Skeletal muscle satellite cell (primary cell): ENCODE measurements around the gene DPP6.

Experiments
- H3K27me3 ChIP-seq: 2 replicates; pipeline ENCODE4 v1.7.0; 2013; ENCODE audit warnings: low read length; ENCODE audit not compliant: control insufficient read depth, insufficient read depth
- H3K36me3 ChIP-seq: 2 replicates; pipeline ENCODE4 v1.7.0; 2013; ENCODE audit warnings: mild to moderate bottlenecking, control low read depth, low read length; ENCODE audit not compliant: insufficient read depth
- H3K4me1 ChIP-seq: 2 replicates; pipeline ENCODE4 v1.7.0; 2013; ENCODE audit warnings: low read length; ENCODE audit not compliant: control insufficient read depth, insufficient read depth
- H3K4me2 ChIP-seq: 2 replicates; pipeline ENCODE4 v1.7.0; 2013; ENCODE audit warnings: mild to moderate bottlenecking, low read length
- H3K4me3 ChIP-seq: 2 replicates; pipeline ENCODE4 v1.7.0; 2013; ENCODE audit warnings: low read length
- H3K9ac ChIP-seq: 2 replicates; pipeline ENCODE4 v1.7.0; 2013; ENCODE audit warnings: mild to moderate bottlenecking, low read depth, low read length, moderate library complexity
- H3K9me3 ChIP-seq: replicated peaks from 2 replicates; pipeline ENCODE4 v1.7.0; 2013; ENCODE audit warnings: mild to moderate bottlenecking, control low read depth, low read length

The DPP6 gene

GRCh38 chr7:154684666-154685563, 632.7 kb downstream of the DPP6 start:
- Histone ChIP-seq H3K9me3 (peaks cover 2% of the 10 kb centered on the region), H3K9ac (no peak overlapping the region), H3K4me3 (no peak overlapping the region), H3K4me2 (no peak overlapping the region), H3K27me3 (no peaks in the 10 kb centered on the region), H3K36me3 (no peaks in the 10 kb centered on the region), H3K4me1 (no peaks in the 10 kb centered on the region)

GRCh38 chr7:154685564-154685901, 633.3 kb downstream of the DPP6 start:
- Histone ChIP-seq H3K9ac (no peak overlapping the region), H3K4me1 (no peaks in the 10 kb centered on the region), H3K4me3 (no peak overlapping the region), H3K36me3 (no peaks in the 10 kb centered on the region), H3K27me3 (no peaks in the 10 kb centered on the region), H3K4me2 (no peak overlapping the region), H3K9me3 (peaks cover 2% of the 10 kb centered on the region)

GRCh38 chr7:154686305-154686704, 634.1 kb downstream of the DPP6 start:
- Histone ChIP-seq H3K9ac (no peak overlapping the region), H3K27me3 (no peaks in the 10 kb centered on the region), H3K36me3 (no peaks in the 10 kb centered on the region), H3K4me2 (no peak overlapping the region), H3K4me1 (no peaks in the 10 kb centered on the region), H3K4me3 (no peak overlapping the region), H3K9me3 (peaks cover 2% of the 10 kb centered on the region)

- Histone ChIP-seq H3K9me3 (peaks cover 4% of the 10 kb centered on the region), H3K27me3 (no peaks in the 10 kb centered on the region), H3K36me3 (no peaks in the 10 kb centered on the region), H3K4me3 (no peak overlapping the region), H3K4me1 (no peaks in the 10 kb centered on the region), H3K9ac (no peak overlapping the region), H3K4me2 (no peak overlapping the region)
Measured at GRCh38 chr7:154688952-154689351, 636.8 kb downstream of the DPP6 start.

GRCh38 chr7:154690411-154690810, 638.2 kb downstream of the DPP6 start:
- Histone ChIP-seq H3K4me1 (no peaks in the 10 kb centered on the region), H3K4me3 (no peak overlapping the region), H3K9ac (no peak overlapping the region), H3K36me3 (no peaks in the 10 kb centered on the region), H3K4me2 (no peak overlapping the region), H3K9me3 (peaks cover 4% of the 10 kb centered on the region), H3K27me3 (no peaks in the 10 kb centered on the region)

- Histone ChIP-seq H3K9me3 (peaks cover 16% of the 10 kb centered on the region), H3K4me1 (no peaks in the 10 kb centered on the region), H3K4me3 (no peak overlapping the region), H3K36me3 (no peaks in the 10 kb centered on the region), H3K27me3 (no peaks in the 10 kb centered on the region), H3K4me2 (no peak overlapping the region), H3K9ac (no peak overlapping the region)
Measured at GRCh38 chr7:154693661-154694060, 641.5 kb downstream of the DPP6 start.

GRCh38 chr7:154695836-154696235, 643.6 kb downstream of the DPP6 start:
- peaks cover 16% of the 10 kb centered on the region for H3K9me3 ChIP-seq
- no peaks in the 10 kb centered on the region for H3K36me3 ChIP-seq

GRCh38 chr7:154696556-154696955, 644.4 kb downstream of the DPP6 start:
- Histone ChIP-seq H3K9ac (no peak overlapping the region), H3K4me1 (no peaks in the 10 kb centered on the region), H3K9me3 (peaks cover 19% of the 10 kb centered on the region), H3K4me3 (no peak overlapping the region), H3K36me3 (no peaks in the 10 kb centered on the region), H3K27me3 (no peaks in the 10 kb centered on the region), H3K4me2 (no peak overlapping the region)

More at GRCh38 chr7:154695836-154696235, 643.6 kb downstream of the DPP6 start:
- no peaks in the 10 kb centered on the region for H3K4me1 ChIP-seq
- H3K4me3 ChIP-seq, result no peak overlapping the region
- no peak overlapping the region for H3K9ac ChIP-seq
- no peak overlapping the region for H3K4me2 ChIP-seq
- H3K27me3 ChIP-seq, result no peaks in the 10 kb centered on the region

- Histone ChIP-seq H3K36me3 (no peaks in the 10 kb centered on the region), H3K9me3 (peaks cover 20% of the 10 kb centered on the region), H3K4me1 (no peaks in the 10 kb centered on the region), H3K27me3 (no peaks in the 10 kb centered on the region), H3K9ac (no peak overlapping the region), H3K4me2 (no peak overlapping the region), H3K4me3 (no peak overlapping the region)
Measured at GRCh38 chr7:154698726-154699291, 646.6 kb downstream of the DPP6 start.

GRCh38 chr7:154699417-154699816, 647.2 kb downstream of the DPP6 start:
- Histone ChIP-seq H3K27me3 (no peaks in the 10 kb centered on the region), H3K9ac (no peak overlapping the region), H3K4me1 (no peaks in the 10 kb centered on the region), H3K4me2 (no peak overlapping the region), H3K36me3 (no peaks in the 10 kb centered on the region), H3K9me3 (peaks cover 20% of the 10 kb centered on the region), H3K4me3 (no peak overlapping the region)

GRCh38 chr7:154709840-154710520, 657.8 kb downstream of the DPP6 start:
- H3K4me2 ChIP-seq, result no peak overlapping the region

More at GRCh38 chr7:154709840-154710520, 657.8 kb downstream of the DPP6 start:
- no peaks in the 10 kb centered on the region for H3K36me3 ChIP-seq
- no peak overlapping the region for H3K9ac ChIP-seq
- H3K4me1 ChIP-seq, result no peaks in the 10 kb centered on the region
- peaks cover 24% of the 10 kb centered on the region for H3K9me3 ChIP-seq
- no peak overlapping the region for H3K4me3 ChIP-seq
- H3K27me3 ChIP-seq, result no peaks in the 10 kb centered on the region
